NCI-H82 treated with DMSO at 0.1 percent for 48 hours (cell line): ENCODE results near the gene KHSRP.
"Not testable (repeated sequence)": the region's sequence is repeated elsewhere in the genome, so short reads cannot be mapped to it uniquely, and the experiment has no call there.

ENCODE experiments used
- DNase-seq: peaks from one replicate; lab custom pipeline; 2025; ENCODE audit not compliant: unreplicated experiment; lab: John Stamatoyannopoulos, UW

KHSRP gene

DNA sequence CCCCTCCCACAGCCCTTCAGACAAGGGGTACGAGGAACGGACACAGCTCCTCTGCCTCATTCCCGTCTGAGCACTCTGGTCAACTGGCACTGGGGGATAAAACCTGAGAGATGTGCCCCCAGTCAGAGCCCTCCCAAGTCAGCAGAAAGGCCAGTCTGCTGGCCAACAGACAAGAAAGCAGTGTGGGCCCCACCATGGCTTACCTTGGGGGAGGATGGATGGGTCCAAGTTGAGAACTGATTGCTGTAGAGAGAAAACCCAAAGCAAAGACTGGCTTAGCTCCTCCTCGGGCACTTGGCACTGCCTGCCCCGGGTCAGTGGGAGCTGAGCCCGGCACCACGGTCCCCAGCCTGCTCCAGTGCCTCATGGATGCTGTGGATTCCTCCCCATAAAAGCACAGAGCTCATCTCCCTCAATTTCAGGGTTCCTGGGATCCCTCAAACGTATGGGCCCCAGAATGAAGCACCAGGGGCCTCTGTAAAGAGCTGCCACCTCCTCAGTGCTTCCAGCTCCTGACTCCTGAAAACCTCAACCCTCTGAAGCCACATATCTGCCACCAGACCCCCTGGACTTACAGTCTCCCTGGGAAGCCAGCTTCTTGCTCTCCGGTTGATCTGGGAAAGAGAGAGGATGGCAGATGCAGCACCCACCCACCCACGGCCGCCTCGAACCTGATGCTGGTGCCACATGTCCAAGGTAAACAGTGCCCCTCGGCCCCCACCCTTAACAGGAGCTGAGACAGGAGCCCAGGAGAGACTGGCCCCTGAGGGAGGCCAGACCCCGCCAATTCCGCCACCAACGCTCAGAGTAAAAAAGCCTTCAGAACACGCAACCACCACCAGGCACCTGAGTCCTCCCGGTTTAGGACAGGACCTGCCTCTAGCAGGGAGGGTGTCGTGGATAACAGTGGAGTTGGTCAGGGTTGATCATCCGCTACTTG lies 3.3 kb downstream of the KHSRP start:
- no peak for DNase-seq

GRCh38 chr19:6418562-6418932 lies 6.1 kb downstream of the KHSRP start:
- no peak for DNase-seq

- DNase-seq, result no peak
Observed at GRCh38 chr19:6417713-6418561, 6.7 kb downstream of the KHSRP start.

- DNase-seq, result no peak
Observed at GRCh38 chr19:6416658-6417405, 7.8 kb downstream of the KHSRP start.

- DNase-seq, result no peak
Observed at GRCh38 chr19:6415591-6416190, 8.9 kb downstream of the KHSRP start.

GRCh38 chr19:6414793-6415590 lies 9.6 kb downstream of the KHSRP start:
- no peak for DNase-seq

GRCh38 chr19:6413721-6414643 lies 10.6 kb downstream of the KHSRP start:
- no peak for DNase-seq

DNA sequence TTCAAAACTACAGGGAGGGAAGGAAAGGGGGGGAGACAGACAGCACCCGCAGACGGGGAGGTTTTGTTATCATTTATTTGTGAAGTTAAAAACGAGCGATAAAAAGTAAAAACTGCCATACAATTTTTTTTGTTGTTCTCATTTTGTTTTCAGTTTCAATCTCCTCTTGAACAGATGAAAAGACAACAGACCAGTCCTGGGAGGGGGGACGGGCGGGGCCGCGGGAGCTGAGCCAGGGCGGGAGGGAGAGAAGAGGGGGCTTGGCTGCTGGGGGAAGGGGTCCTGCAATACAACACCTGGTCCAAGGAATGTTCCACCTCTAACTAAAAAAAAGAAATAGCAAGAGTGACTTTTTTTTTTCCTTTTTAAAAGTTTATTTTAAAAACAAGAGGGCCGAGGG lies 11.3 kb downstream of the KHSRP start:
- DNase-seq, result no peak

DNA sequence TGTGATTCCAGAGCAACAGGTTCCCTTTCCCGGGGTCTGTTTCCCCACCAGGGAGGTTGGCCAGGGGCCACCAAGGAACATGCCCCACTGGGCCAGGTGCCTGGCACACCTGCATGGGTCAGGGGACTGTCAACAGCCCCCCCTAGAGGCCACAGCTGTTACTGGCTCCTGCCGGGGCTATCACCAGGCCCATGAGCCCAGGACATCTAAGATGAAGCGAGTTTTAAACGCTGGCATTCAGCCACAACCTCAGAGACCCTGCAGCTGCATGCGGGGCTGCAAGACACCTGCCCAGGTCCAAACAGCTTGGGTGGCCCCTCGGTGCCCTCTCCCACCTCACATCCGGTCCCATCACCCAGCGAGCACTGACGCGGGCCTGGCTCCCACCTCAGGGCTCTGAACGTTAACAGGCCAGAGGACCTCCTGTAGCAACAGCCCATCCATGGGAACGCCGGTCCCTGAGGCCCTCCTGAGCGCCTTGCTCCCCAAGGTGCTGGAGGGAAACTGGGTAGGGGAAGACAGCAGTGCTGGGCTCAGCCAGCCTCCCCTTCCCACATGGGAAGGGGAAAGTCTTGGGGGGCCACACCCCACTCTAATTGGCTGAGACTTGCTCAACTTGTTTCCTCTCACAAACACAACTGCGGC lies 12.0 kb downstream of the KHSRP start:
- no peak for DNase-seq

DNA sequence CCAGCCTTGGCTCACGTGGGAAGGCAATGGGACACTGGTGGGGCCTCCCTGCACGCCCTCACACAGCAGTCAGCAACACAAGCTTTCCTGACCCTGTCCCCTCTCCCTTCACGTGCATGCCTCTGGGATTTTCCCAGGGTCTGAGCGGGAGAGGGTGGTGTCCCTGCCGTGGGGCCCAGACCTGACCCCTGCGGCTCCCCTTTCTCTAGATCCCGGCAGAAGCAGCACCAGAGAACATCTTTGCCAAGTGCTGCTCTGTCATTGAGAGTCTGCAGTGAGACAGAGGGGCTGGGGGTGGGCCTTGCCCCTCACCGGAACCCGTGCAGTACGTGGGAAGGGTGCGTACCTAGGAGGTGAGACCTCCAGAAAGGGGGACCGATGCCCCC lies 12.6 kb downstream of the KHSRP start:
- DNase-seq, result no peak

DNA sequence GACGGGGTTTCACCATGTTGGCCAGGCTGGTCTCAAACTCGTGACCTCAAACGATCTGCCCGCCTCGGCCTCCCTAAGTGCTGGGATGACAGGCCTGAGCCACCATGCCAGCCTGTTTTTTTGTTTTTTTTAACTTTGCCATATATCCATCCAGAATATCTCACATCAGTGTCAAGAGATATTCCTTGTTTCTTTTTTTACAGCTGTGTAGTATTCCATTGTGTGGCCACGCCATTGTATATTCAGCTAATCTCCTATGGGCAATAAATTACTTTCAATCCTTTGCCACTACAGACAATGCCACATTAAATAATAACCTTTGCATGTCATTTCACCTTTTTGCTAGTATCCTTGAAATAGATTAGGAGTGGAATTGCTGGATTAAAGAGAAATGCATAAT lies 15.3 kb downstream of the KHSRP start:
- no peak for DNase-seq

GRCh38 chr19:6406401-6406800 lies 18.2 kb downstream of the KHSRP start:
- DNase-seq, result no peak

GRCh38 chr19:6402837-6403608 lies 21.6 kb downstream of the KHSRP start:
- DNase-seq, result no peak

GRCh38 chr19:6402058-6402457 lies 22.6 kb downstream of the KHSRP start:
- no peak for DNase-seq

- not testable (repeated sequence) for DNase-seq
Observed at GRCh38 chr19:6400062-6400944, 24.3 kb downstream of the KHSRP start.

- DNase-seq, result no peak
Observed at GRCh38 chr19:6396305-6396704, 28.3 kb downstream of the KHSRP start.

GRCh38 chr19:6394831-6395230 lies 29.8 kb downstream of the KHSRP start:
- DNase-seq, result no peak
